Fibroblast of skin of left quadriceps (primary cell): Measurements from ENCODE around the gene COPG2.
"Not testable (repeated sequence)": the region's sequence is repeated elsewhere in the genome, so short reads cannot be mapped to it uniquely, and the experiment has no call there.

Experiments used
- DNase-seq, 2 experiments: peaks; one replicate each; pipeline ENCODE4 v3.0.0-alpha.2; 2013; ENCODE audit warnings: low read depth in 2 of 2

The COPG2 gene, protein sequence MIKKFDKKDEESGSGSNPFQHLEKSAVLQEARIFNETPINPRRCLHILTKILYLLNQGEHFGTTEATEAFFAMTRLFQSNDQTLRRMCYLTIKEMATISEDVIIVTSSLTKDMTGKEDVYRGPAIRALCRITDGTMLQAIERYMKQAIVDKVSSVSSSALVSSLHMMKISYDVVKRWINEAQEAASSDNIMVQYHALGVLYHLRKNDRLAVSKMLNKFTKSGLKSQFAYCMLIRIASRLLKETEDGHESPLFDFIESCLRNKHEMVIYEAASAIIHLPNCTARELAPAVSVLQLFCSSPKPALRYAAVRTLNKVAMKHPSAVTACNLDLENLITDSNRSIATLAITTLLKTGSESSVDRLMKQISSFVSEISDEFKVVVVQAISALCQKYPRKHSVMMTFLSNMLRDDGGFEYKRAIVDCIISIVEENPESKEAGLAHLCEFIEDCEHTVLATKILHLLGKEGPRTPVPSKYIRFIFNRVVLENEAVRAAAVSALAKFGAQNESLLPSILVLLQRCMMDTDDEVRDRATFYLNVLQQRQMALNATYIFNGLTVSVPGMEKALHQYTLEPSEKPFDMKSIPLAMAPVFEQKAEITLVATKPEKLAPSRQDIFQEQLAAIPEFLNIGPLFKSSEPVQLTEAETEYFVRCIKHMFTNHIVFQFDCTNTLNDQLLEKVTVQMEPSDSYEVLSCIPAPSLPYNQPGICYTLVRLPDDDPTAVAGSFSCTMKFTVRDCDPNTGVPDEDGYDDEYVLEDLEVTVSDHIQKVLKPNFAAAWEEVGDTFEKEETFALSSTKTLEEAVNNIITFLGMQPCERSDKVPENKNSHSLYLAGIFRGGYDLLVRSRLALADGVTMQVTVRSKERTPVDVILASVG

GRCh38 chr7:130668258-130669084, at the start of gene COPG2:
Gene COPG2 (minus strand): TSS chr7:130668748. CDS start chr7:130668668, 80 bp downstream.
- DNase-seq = peak; percentile 69

DNA sequence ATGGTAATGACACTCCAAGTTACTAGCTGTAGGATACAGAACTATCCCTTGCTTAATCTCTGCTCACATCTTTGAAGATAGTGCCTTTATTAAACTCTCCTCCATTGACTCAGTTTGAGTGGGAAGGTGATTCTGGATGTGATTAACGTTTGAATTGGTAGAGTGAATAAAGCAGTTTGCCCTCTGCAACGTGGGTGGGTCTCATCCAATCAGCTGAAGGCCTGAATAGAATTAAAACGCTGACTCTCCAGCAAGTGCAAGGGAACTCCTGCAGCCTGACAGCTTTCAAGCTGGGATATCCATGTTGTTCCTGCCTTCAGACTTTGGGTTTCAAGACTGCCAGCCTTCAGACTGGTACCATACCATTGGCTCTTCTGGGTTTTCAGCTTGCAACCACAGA, 43.9 kb upstream of the COPG2 start:
- no peak for DNase-seq

- no peak for DNase-seq
Observed at GRCh38 chr7:130708766-130709165, 40.2 kb upstream of the COPG2 start.

DNA sequence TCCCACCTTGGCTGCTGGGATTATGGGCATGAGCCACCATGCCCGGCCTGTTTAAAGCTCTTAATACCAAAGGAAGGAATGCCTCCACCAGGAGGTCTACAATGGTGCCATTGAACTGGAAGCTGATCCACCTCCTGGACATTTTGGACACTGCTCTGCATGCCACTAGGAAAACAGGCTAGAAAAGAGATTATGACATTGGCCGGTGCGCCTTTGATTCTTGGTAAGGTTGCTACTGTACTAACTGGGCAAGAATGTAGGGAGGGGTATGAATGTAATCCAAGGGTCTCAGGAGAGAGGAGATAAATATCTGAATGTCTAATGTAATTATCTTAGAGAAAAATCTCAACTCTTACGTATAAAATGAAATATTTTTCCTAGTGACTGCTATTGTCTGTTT, 39.5 kb upstream of the COPG2 start:
- DNase-seq = no peak

DNA sequence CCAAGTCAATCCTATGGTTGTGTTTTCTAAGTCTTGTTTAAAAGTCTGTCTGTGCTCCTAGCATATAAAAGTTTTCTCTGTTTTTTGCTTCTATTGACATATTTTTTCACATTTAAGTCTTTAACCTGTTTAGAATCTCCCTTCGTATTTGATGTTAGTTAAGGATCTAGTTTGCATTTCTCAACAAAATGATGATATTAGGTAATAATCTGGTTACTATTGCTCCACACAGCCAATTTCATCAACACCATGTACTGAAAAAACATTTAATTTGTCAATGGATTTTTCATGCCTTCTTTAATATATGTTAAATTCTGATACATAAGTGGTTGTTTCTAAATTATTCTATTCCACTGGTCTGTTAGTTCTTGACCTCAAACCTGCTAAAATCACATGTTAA, 35.3 kb upstream of the COPG2 start:
- DNase-seq = no peak

DNA sequence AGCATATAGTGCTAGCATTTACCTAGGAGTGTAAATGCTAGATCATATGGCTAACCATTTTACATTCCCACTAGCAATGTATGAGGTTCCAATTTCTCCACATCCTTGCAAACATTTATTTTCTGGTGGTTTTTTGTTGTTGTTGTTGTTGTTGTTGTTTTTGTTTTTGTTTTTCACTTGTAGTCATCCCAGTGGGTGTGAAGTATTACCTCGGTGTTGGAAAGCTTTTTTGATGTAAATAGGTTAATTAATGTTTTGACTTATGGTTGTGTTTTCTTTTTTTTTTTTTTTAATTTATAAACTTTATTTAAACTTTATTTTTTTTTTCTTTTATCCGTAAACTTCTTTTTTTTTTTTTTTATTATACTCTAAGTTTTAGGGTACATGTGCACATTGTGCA, 33.1 kb upstream of the COPG2 start:
- no peak for DNase-seq

GRCh38 chr7:130700760-130701159, 32.2 kb upstream of the COPG2 start:
- DNase-seq = no peak

DNA sequence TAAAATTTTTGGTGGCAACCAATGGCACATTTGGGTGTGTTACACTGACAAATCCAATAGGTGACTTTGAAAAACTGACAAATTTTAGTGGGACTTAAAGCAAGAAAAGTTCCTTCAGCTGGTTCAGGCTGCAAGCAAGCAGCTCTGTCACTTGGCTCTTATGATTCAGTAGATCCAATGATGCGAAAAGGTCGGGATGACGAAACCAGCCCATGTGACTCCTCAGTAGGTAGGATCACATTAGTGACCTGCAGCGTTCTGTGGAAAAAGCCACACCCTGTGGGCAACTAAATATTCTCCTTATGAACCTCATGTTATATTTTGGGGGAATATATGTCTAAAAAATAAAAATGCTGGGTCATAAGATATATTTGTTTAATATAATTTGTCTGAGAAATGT, 31.1 kb upstream of the COPG2 start:
- DNase-seq = no peak

DNA sequence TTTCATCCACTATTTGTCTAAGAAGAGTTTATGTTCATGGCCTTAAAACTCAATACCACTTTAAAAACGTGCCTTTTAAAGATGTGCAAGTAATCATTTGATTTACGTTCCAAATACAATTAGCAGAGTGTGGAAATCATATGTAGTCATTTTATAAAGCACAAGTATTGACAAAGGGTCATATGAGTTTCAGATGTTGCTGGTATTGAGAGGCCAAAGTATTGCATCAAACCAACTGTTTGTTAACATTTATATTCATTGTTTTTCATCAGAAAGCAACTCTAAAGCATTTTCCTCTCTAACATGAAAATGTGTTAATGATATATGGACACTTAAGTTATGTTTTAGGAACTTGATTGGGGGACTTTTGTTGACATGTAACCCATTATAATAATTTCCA, 29.3 kb upstream of the COPG2 start:
- no peak for DNase-seq

DNA sequence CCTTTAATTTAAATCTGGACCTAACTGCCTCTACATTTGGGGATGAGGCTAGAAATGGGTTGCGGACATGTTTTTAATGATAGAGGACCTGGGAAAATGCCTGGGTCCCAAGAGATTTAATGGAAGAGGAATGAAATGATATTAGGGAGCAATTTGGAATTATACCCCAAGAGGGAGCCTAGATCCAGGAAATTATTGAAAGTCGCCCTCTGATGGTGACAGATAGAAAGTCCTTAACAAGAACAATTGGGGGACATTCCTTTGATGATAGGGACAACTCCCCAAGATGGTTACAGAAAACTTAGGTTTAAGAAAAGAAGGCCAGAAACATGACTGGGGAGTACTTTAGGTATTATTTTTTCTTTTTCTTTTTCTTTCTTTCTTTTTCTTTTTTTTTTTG, 27.3 kb upstream of the COPG2 start:
- DNase-seq = peak in 1 of 2 experiments; percentile 24

- not testable (repeated sequence) for DNase-seq
Observed at GRCh38 chr7:130692396-130692795, 23.8 kb upstream of the COPG2 start.

DNA sequence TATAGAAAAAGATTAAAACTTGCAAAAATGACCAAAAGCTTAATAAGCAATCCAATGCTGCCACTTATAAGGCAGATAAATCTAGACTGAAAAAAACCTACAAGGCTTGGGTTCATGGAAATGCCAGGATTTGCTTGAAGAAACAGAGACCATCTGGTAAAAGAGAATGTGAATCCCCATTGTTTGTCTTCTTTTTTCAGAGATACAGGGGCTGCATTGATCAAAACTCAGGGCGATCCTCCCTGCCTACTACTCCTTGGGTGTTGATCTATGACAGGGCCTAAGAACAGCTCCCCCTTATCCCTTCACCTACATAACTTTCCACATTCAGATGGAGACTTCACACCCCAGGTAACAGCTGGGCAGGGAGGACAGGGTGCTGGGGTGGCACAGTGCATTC, 21.1 kb upstream of the COPG2 start:
- no peak for DNase-seq

DNA sequence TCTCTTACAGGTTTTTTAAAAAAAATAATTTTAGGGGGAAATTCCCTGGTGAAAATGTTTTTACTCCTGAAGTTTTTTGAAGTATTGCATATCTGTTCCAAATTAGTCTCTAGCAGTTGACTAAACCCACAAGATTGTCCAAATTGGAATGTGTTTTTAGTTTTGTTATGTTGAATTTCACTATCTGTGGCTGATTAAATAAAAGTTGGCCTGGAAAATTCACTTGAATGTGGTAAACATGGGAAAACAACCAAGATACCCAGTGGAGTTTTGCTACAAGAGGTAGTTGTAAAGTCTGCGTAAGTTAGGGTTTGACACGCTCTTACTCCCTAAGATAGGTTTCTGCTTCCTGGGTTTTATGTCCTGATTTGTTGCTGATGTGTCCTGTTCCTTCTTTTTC, 14.5 kb upstream of the COPG2 start:
- DNase-seq = no peak

GRCh38 chr7:130674456-130674855, 5.9 kb upstream of the COPG2 start:
- DNase-seq = no peak

GRCh38 chr7:130673066-130673465, 4.5 kb upstream of the COPG2 start:
- DNase-seq = no peak

GRCh38 chr7:130672146-130672545, 3.6 kb upstream of the COPG2 start:
- no peak for DNase-seq

- no peak for DNase-seq
Observed at GRCh38 chr7:130669085-130669700, 645 bp upstream of the COPG2 start.

DNA sequence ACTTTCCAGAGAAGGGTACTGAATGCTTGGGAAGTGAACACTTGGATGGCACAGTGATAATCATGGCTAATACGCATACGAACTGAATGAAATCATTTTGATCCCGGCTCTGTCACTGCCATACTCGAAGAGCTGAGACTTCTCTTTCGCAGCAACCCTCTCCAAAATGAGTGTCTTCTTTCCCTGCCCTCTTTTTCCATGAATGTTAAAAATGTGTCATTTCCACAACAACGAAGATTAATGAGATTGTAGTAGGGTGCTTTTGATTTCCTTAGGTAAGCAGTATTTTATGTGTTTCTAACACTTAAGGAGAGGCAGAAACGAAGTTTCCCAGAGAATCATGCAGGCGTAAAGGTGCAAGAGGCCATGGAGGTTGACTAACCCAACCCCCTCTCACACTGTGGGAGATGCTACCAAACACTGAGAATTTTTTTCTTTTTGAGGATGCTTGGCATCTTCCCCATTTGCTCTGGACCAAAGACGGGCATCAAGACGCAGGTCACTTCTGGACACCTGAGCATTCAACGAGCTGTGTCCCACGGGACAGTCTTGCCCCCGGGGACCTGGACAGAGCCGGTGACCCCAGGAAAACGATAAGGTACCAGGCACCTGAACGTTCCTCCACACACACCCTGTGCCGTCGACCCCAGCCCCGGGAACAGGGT, 823 bp downstream of the COPG2 start:
- DNase-seq = no peak

DNA sequence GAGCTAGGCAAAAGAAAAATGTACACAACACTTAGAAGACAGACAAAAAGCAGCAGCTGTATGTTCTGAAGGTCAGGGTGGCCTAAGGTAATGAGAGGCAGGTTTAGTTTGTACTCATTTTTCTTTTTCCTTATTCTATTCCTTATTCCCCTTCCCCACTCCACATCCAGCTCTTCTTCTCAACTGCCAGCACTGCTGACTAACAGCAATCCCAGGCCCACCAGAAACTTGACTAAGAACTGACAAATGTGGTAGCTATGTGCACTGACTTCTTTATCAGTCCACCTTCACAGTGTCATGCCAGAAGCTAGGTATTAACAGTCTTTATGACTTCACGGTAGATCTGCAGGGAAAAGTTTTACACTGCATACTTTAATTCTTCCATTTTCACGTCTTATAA, 6.1 kb downstream of the COPG2 start:
- DNase-seq = no peak

- DNase-seq = no peak
Observed at GRCh38 chr7:130655286-130655685, 13.3 kb downstream of the COPG2 start.

GRCh38 chr7:130654850-130655249, 13.7 kb downstream of the COPG2 start:
- DNase-seq = no peak
